HepG2 (cell line): ENCODE measurements around the gene RCBTB1. TPM values are rescaled to one million over a fixed set of nuclear protein-coding genes. Genes with fewer than 3 reads are reported as not detected.

ENCODE experiments used
- CBX1 ChIP-seq: IDR thresholded peaks from one replicate; pipeline ENCODE4 v1.6.1; 2016; ENCODE audit warnings: antibody characterized with exemption, low read depth
- CC2D1A ChIP-seq: sonication (generic); formaldehyde crosslinking; IDR thresholded peaks from 2 replicates; pipeline ENCODE4 v1.8.1; 2023; ENCODE audit warnings: mild to moderate bottlenecking, missing genetic modification reagents
- CERS6 ChIP-seq: sonication (generic); formaldehyde crosslinking; IDR thresholded peaks from 2 replicates; pipeline ENCODE4 v1.5.0; 2020; ENCODE audit warnings: missing genetic modification reagents
- EHMT2 ChIP-seq: fragments of 200-600 bp; sonication (generic); IDR thresholded peaks from 2 replicates; pipeline ENCODE4 v1.7.0; 2017; ENCODE audit warnings: antibody characterized with exemption, low read depth, low read length, borderline replicate concordance
- JDP2 ChIP-seq: sonication (generic); formaldehyde crosslinking; IDR thresholded peaks from 2 replicates; pipeline ENCODE4 v1.8.1; 2022; ENCODE audit warnings: missing genetic modification reagents, borderline replicate concordance
- MIER2 ChIP-seq: IDR thresholded peaks from 2 replicates; pipeline ENCODE4 v1.6.1; 2016; ENCODE audit warnings: missing biosample characterization, missing genetic modification reagents
- NFIC ChIP-seq: IDR thresholded peaks from 2 replicates; pipeline ENCODE4 v1.6.1; 2012; ENCODE audit warnings: mild to moderate bottlenecking, low read length, inconsistent platforms
- SNRNP70 ChIP-seq: fragments of 200-400 bp; formaldehyde crosslinking; IDR thresholded peaks from 2 replicates; pipeline ENCODE4 v1.6.1; 2017; ENCODE audit warnings: mild to moderate bottlenecking, low read depth, low read length, moderate library complexity
- STAT6 ChIP-seq: sonication (generic); formaldehyde crosslinking; IDR thresholded peaks from 2 replicates; pipeline ENCODE4 v1.4.0; 2020; ENCODE audit warnings: missing genetic modification reagents, mild to moderate bottlenecking, borderline replicate concordance
- ZBTB8A ChIP-seq: sonication (generic); formaldehyde crosslinking; IDR thresholded peaks from 2 replicates; pipeline ENCODE4 v1.4.0; 2020; ENCODE audit warnings: mild to moderate bottlenecking, low read depth, missing genetic modification reagents, borderline replicate concordance
- ZNF282 ChIP-seq: fragments of 450-650 bp; IDR thresholded peaks from 2 replicates; pipeline ENCODE4 v1.6.1; 2018; ENCODE audit not compliant: partially characterized antibody
- ZNF317 ChIP-seq: sonication (generic); formaldehyde crosslinking; IDR thresholded peaks from 2 replicates; pipeline ENCODE4 v1.5.0; 2020; ENCODE audit warnings: mild to moderate bottlenecking, missing genetic modification reagents
- ZNF75D ChIP-seq: sonication (generic); formaldehyde crosslinking; IDR thresholded peaks from 2 replicates; pipeline ENCODE4 v1.8.1; 2023; ENCODE audit warnings: missing genetic modification reagents, mild to moderate bottlenecking, borderline replicate concordance
- ZNF879 ChIP-seq: sonication (generic); formaldehyde crosslinking; IDR thresholded peaks from 2 replicates; pipeline ENCODE4 v1.8.1; 2023; ENCODE audit warnings: missing genetic modification reagents
- ZSCAN21 ChIP-seq: sonication (generic); formaldehyde crosslinking; IDR thresholded peaks from 2 replicates; pipeline ENCODE4 v1.8.0; 2022; ENCODE audit warnings: mild to moderate bottlenecking, missing genetic modification reagents, moderate library complexity, borderline replicate concordance
- ZSCAN9 ChIP-seq: IDR thresholded peaks from 2 replicates; pipeline ENCODE4 v1.6.1; 2016; ENCODE audit warnings: borderline replicate concordance
- polyA plus RNA-seq, 8 experiments: library from polyadenylated mRNA; depleted of rRNA in 3 of 8; stranded (reverse) in 7 of 8; unstranded in 1 of 8; fragments of >200 nt; fragmentation: Illumina TruSeq in 4 of 8; extraction: Trizol in 4 of 8; gene quantifications; 2 replicates each; pipeline versions ENCODE4 v1.2.1 to v1.2.3, GENCODE V29; 2011 to 2016; ENCODE audit warnings: low read depth in 4 of 8, missing spikeins in 1 of 8, mixed read lengths in 1 of 8; ENCODE audit not compliant: insufficient read depth in 1 of 8
- total RNA-seq, 5 experiments: library from RNA; depleted of rRNA; stranded (reverse); fragments of >200 nt; fragmentation: Illumina TruSeq; extraction: Trizol; gene quantifications; 2 replicates each; pipeline ENCODE4 v1.2.3, GENCODE V29; 2016; ENCODE audit warnings: low read depth in 1 of 5
- TF ChIP-seq, protein P1 (sequence below): sonication (generic); formaldehyde crosslinking; conservative IDR thresholded peaks from 2 replicates; pipeline ENCODE4 v1.8.0; 2022; ENCODE audit warnings: missing genetic modification reagents
- TF ChIP-seq, protein P2 (sequence below): sonication (generic); formaldehyde crosslinking; IDR thresholded peaks from 2 replicates; pipeline ENCODE4 v1.5.0; 2020; ENCODE audit warnings: mild to moderate bottlenecking, missing genetic modification reagents
- TF ChIP-seq, protein P3 (sequence below): sonication (generic); formaldehyde crosslinking; IDR thresholded peaks from 2 replicates; pipeline ENCODE4 v1.9.0; 2021; ENCODE audit warnings: missing genetic modification reagents, borderline replicate concordance

Gene RCBTB1
- total and polyA plus RNA-seq, 2 of the 13 experiments (the other 11 are each of a cell fraction or from before 2014, with no cell fraction given): 13.4 to 21.6 TPM

DNA sequence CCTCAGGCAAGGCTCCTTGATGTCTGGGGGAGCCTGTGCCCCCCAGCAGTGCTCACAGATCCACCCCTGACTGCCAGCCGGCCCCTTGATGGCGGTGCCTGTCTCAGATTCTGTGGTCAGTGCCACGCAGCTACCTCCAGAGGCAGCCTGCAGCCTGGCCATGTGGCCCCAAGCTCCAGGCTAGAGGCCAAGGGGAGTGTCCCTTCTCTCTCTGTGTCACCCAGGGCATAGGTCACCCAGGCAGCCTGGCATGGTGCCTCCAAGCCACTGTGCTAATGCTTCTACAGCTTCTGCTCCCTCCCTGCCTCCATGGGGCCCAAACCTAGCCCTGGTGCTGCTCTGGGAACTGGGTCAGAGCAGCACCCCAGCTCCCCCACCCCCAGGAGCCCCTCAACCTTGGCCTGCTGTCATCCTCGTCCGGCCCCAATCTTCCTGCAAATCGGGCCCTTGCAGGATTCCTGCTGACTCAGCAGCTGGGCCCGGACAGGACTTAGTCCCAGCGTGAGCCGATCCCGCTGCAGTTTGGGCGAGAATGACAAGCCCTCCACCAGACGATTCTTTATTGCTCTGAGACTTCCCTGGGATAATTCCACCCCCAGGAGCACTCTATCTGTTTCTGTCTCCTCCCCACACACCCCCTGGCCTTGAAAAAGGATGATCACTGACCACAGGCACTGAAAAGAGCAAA, 40.2 kb upstream of the RCBTB1 start (continued):
- TF ChIP-seq, protein P1, sequence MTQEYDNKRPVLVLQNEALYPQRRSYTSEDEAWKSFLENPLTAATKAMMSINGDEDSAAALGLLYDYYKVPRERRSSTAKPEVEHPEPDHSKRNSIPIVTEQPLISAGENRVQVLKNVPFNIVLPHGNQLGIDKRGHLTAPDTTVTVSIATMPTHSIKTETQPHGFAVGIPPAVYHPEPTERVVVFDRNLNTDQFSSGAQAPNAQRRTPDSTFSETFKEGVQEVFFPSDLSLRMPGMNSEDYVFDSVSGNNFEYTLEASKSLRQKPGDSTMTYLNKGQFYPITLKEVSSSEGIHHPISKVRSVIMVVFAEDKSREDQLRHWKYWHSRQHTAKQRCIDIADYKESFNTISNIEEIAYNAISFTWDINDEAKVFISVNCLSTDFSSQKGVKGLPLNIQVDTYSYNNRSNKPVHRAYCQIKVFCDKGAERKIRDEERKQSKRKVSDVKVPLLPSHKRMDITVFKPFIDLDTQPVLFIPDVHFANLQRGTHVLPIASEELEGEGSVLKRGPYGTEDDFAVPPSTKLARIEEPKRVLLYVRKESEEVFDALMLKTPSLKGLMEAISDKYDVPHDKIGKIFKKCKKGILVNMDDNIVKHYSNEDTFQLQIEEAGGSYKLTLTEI: no peak
- TF ChIP-seq ZNF75D (no peak), ZSCAN9 (0 out of 2 replicates have a peak, but pooled peaks have one; percentile 22), SNRNP70 (no peak), STAT6 (no peak), CERS6 (CRISPR knock-in tag) (no peak), ZNF879 (no peak), JDP2 (CRISPR knock-in tag) (no peak), ZNF317 (CRISPR knock-in tag) (no peak), EHMT2 (no peak), ZBTB8A (CRISPR knock-in tag) (no peak), CBX1 (no peak), ZSCAN21 (CRISPR knock-in tag) (peak; percentile 73), CC2D1A (CRISPR knock-in tag) (no peak), NFIC (no peak), ZNF282 (no peak), MIER2 (no peak)
- TF ChIP-seq, protein P2, sequence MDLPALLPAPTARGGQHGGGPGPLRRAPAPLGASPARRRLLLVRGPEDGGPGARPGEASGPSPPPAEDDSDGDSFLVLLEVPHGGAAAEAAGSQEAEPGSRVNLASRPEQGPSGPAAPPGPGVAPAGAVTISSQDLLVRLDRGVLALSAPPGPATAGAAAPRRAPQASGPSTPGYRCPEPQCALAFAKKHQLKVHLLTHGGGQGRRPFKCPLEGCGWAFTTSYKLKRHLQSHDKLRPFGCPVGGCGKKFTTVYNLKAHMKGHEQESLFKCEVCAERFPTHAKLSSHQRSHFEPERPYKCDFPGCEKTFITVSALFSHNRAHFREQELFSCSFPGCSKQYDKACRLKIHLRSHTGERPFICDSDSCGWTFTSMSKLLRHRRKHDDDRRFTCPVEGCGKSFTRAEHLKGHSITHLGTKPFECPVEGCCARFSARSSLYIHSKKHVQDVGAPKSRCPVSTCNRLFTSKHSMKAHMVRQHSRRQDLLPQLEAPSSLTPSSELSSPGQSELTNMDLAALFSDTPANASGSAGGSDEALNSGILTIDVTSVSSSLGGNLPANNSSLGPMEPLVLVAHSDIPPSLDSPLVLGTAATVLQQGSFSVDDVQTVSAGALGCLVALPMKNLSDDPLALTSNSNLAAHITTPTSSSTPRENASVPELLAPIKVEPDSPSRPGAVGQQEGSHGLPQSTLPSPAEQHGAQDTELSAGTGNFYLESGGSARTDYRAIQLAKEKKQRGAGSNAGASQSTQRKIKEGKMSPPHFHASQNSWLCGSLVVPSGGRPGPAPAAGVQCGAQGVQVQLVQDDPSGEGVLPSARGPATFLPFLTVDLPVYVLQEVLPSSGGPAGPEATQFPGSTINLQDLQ (CRISPR knock-in tag): 0 out of 2 replicates have a peak, but pooled peaks have one; percentile 40
- TF ChIP-seq, protein P3, sequence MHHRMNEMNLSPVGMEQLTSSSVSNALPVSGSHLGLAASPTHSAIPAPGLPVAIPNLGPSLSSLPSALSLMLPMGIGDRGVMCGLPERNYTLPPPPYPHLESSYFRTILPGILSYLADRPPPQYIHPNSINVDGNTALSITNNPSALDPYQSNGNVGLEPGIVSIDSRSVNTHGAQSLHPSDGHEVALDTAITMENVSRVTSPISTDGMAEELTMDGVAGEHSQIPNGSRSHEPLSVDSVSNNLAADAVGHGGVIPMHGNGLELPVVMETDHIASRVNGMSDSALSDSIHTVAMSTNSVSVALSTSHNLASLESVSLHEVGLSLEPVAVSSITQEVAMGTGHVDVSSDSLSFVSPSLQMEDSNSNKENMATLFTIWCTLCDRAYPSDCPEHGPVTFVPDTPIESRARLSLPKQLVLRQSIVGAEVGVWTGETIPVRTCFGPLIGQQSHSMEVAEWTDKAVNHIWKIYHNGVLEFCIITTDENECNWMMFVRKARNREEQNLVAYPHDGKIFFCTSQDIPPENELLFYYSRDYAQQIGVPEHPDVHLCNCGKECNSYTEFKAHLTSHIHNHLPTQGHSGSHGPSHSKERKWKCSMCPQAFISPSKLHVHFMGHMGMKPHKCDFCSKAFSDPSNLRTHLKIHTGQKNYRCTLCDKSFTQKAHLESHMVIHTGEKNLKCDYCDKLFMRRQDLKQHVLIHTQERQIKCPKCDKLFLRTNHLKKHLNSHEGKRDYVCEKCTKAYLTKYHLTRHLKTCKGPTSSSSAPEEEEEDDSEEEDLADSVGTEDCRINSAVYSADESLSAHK (CRISPR knock-in tag): no peak
